ENCODE data around the gene NTSR1.
A peak's percentile ranks its signal among the peaks of the same experiment; 100 is the strongest.

NTSR1 gene

DNA sequence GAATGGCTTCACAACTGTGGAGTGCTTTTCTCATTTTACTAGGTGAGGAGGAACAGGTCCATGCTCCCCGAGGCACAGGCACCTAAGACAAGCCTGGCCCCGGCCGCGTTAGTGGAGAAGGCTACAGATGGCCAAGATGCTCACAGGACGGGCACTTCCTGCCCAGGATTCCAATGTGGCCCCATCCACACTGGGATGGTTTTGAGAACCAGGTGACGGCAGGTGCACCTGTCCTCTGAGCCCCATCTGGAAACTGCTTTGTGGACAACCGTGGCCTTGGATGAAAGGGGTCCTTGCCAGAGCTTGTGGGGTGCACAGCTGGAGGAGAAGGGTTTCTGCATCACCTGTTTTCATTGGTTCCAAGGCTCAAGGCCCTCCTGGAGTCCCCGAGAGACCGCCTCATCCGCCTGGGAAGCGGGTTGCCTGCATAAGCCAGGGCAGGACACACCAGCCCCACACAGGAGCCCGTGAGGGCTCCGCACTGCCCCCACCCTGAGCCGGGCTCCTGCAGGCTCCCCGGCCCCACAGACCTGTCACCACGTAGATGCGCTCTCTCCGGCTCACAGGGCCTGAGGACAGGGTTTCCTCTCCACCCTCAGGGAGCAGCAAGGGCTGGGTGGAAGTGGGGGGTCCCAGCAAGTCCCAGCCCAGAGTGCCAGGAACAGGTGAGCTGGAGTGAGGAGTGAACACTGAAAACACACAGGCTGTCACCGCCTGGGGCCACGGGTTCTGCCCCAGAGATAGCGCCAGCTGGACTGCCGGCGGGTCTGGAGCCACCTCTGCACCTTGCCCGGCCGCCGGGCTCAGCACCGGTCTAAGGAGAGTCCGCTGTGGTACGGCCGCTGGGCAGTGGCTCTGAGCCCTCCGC lies 18.3 kb downstream of the NTSR1 start:
- no peak for DNase-seq

- no peak for DNase-seq
These were observed 19.0 kb downstream of the NTSR1 start for GRCh38 chr20:62727584-62728027.

DNA sequence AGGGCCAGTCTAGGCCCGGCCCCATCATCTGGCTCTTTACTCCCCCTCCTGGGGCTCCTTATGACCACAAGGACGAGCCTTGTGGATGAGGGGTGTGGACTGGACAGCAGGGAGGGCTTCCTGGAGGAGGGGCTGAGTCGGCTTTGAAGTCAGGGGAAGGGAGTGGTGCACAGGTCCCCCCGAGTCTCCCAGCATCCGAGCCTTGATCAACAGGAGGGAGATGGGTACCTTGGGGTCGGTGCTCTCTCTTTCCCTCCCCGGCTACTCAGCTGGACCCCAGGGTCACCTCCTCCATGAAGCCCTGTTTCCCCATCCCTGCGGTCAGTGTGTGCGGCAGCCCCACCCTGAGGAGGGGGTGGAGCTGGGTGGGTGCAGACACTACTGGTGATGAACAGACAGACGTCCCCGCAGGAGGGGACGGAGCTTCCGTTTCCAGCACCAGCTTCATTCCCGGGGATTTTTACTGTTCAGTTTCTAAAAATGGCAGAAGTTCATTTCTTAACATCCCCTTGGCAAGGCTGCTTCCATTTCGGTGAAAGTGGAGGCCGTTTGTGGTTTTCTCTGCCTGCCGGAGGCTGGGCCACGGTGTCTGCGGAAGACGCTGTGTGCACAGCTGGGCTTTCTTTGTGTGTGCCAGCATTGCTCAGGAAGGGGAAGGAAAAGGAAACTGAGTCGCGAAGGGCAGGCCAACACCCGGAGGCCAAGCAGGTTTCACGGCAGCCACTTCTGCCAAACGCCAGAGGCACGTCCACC lies 19.6 kb downstream of the NTSR1 start:
- DNase-seq = no peak

DNA sequence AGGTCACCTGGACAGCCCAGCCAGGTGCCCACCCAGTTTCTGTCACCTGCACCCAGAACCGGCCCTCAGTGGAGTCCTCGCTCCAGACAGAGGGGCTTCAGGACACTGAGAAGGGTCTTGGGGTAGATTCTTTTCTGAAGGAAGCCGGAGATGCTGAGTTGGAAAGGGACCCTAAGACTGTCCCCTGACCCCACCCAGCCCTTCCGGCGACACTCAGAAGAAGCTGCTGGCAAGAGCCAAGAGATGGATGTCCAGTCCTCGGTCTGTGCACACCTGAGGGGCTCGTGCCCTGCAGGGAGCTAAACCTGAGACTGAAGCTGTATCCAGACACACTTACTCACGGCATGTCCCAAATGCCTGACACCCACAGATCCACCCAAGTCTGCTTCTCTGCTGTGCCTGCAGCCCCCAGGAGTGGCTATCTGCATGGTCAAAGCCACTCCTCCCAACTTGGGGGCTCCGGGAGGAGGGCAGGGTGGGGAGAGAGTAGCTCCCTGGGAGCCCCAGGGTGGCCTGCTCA lies 20.2 kb downstream of the NTSR1 start:
- no peak for DNase-seq

DNA sequence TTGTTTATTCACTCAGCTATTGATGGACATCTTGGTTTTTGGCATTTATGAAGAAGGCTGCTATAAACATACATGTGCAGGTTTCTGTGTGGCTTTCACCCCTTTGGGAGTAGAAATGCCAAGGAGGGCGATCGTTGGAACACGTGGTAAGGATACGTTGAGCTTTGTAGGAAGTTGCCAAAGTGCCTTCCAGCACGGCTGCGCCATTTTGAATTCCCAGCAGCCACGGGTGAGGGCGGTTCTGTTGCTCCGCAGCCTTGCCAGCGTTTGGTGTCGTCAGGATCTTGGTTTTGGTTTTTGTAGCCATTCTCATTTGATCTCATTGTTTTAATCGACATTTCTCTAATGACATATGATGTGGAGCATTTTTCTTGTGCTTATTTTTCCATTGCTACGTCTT lies 21.8 kb downstream of the NTSR1 start:
- DNase-seq = no peak

GRCh38 chr20:62732031-62732760 lies 23.6 kb downstream of the NTSR1 start:
- no peak for DNase-seq

- DNase-seq = no peak
These were observed 24.3 kb downstream of the NTSR1 start for GRCh38 chr20:62732842-62733525.

DNA sequence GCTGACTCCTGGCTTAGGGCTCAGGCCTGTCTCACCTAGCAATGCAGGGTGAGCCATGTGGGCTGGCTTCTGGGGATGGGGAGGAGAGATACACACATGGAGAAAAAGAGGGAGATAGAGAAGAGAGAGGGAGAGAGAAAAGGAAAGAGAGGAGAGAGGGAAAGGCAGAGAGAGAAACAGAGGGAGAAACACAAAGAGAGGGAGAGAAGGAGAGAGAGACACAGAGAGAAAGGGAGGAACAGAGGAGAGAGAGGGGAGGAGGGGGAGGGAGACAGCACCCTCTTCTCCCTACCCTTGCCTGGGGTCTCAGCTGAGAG lies 24.8 kb downstream of the NTSR1 start:
- no peak for DNase-seq

- no peak for DNase-seq
These were observed 25.3 kb downstream of the NTSR1 start for GRCh38 chr20:62733891-62734290.

- DNase-seq = no peak
These were observed 25.7 kb downstream of the NTSR1 start for GRCh38 chr20:62734326-62734725.

DNA sequence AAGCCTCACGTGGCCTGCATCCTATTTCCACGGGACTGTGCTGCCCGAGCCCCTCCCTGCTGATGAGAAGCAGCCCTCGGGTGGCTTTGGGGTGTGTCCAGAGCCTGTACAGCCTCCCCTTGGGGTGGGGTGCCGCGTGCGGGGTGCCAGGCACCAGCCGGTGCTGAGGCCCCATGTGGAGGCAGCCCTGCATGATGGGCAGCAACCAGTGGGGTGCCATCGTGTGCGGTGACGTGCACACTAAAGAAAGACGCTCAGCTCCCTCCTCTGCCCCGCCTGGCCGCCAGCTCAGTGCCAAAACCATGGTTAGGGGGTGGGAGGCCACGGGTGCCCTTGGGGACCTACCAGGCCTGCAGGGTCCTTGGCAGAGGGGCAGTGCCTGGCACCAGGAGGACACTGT lies 26.2 kb downstream of the NTSR1 start:
- no peak for DNase-seq

- no peak for DNase-seq
These were observed 26.7 kb downstream of the NTSR1 start for GRCh38 chr20:62735331-62735821.

GRCh38 chr20:62736026-62736406 lies 27.4 kb downstream of the NTSR1 start:
- no peak for DNase-seq

GRCh38 chr20:62736407-62737071 lies 27.9 kb downstream of the NTSR1 start:
- no peak for DNase-seq

DNA sequence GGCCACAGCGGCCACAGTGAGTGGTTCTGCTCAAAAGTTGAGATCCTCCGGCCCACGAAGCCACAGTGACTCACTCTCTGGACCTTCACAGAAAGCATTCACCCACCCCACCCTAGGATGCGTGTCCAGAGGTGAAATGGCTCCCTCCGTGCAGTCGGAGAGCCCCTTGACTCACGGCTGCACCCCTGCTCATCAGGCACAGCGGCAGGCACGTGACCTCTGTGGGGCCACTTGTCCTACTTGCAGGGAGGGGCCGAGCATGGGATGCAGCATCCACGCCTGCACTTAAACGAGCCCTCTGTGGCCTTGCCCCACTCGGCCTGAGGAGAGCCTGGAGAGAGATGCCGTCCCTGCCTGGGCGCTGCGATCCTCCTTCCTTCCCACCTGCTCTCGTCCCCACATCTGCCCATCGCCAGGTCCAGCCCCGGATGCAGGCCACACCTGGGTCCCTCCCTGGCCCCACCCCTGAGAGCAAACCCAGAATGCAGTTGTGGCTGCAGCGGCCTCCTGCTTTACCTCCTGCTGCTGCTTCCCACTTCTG lies 28.7 kb downstream of the NTSR1 start:
- DNase-seq = no peak

DNA sequence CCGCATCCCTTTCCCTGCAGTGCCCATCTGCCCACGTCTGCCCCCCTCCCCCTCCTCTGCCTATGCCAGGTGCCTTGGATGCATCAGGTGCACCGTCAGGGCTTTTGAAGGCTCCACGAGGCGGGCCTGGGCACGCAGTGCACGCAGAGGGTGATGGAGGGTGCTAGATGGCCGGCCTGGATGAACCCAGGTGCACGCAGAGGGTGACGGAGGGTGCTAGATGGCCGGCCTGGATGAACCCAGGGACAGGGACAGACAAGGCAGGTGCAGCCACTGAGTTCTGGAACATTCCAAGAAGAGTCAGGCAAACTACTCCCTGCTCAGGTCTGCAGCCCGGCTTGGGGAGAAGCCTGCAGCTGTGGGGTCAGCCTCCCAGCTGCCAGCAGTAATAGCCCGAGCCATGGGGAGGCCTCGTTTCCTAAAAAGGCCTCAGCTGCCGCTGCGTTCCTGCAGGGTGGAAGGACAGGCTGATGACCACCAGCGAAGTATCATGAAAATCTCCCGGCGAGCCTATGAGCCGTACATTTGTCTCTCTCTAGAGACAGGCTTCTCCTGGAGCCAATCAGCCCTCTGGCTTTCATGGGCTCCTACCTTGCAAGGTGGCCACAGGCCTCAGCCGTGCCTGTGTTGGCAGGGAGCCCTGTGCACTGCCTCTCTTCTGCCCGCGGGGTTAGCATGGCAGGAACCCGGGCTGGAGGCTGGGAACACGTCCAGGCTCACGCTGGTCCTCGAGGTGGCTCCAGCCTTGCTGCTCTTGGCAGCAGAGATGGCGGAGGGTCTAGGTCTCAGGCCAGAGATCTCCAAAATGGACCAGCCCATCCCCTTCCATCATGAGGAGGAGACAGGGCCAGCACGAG lies 29.6 kb downstream of the NTSR1 start:
- DNase-seq = no peak

- DNase-seq = no peak
These were observed 30.4 kb downstream of the NTSR1 start for GRCh38 chr20:62739067-62739466.

DNA sequence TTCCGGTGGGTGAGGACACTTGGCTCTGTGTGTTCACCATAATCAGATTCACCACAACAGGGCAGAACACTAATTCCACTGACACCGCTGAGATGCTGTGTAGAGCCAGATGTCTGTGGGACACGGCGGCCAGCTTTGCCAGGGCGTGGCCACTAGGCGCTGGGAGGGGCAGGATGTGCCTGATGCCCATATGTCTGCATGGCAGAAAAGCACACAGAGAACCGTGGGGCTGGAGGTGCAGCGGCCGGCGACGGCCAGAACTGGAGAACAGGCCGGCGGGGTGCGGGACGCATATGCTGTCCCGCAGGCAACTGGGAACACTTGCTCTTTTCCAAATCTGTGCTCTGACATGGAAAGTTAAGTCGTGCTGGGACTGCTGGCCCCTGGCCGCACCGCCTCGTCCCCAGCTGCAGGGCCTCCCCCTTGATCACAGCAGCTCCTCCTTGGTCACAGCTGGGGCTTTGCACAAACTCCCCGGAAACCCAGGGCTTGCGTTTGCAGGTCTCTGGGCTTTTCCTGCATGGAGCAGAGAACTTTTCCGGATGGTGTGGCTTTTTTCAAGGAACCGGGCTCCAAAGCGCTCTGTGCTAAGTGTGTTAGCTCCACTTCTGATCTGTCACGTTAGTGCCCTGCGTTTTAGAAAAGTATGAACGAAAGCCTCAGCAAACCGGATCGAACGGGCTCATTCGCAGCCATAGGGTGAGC lies 31.1 kb downstream of the NTSR1 start:
- DNase-seq = peak; percentile 51 to 56

- peak; percentile 72 to 78 for DNase-seq
These were observed 31.9 kb downstream of the NTSR1 start for GRCh38 chr20:62740286-62741141.

Measured in stimulated activated CD4-positive, alpha-beta T cell treated with anti-CD3 and anti-CD28 coated beads, Interleukin-2, amount 100 ng/mL, for 24 hours (primary cell).